Liver (tissue), 3 donors: ENCODE results near the gene WWOX.

Experiments used
- CTCF ChIP-seq: fragments of 150-350 bp; IDR thresholded peaks from 2 replicates; pipeline ENCODE4 v1.5.1; 2017; ENCODE audit warnings: improper control_type of control experiment, low read depth, low read length; ENCODE audit not compliant: missing input control
- FOXA1 ChIP-seq: IDR thresholded peaks from 2 replicates; pipeline ENCODE4 v1.6.1; 2016; ENCODE audit warnings: antibody characterized with exemption
- MAX ChIP-seq: IDR thresholded peaks from 2 replicates; pipeline ENCODE4 v1.6.1; 2016; ENCODE audit warnings: antibody characterized with exemption
- RAD21 ChIP-seq, 2 donors: IDR thresholded peaks; 2 replicates each; pipeline ENCODE4 v1.6.1; 2016; ENCODE audit warnings: antibody characterized with exemption in 2 of 2, mild to moderate bottlenecking in 2 of 2
- REST ChIP-seq: IDR thresholded peaks from 2 replicates; pipeline ENCODE4 v1.6.1; 2016; ENCODE audit warnings: antibody characterized with exemption, mild to moderate bottlenecking
- SP1 ChIP-seq: IDR thresholded peaks from 2 replicates; pipeline ENCODE4 v1.6.1; 2018; ENCODE audit warnings: antibody characterized with exemption, mild to moderate bottlenecking
- YY1 ChIP-seq: IDR thresholded peaks from 2 replicates; pipeline ENCODE4 v1.6.1; 2016; ENCODE audit warnings: antibody characterized with exemption, mild to moderate bottlenecking
- donor health status: healthy.
- donor health status: healthy.

GRCh38 chr16:78244131-78244895 lies 144.9 kb downstream of the WWOX start:
- TF ChIP-seq REST (no peak), CTCF (no peak), RAD21 (IDR thresholded peaks at IDR 0.05) (no peak), FOXA1 (no peak), MAX (no peak), SP1 (no peak), YY1 (no peak)
